LNCaP clone FGC (cell line): ENCODE results near the gene ZNF497.
"Not testable (repeated sequence)": the region's sequence is repeated elsewhere in the genome, so short reads cannot be mapped to it uniquely, and the experiment has no call there.

ENCODE experiments used
- DNase-seq: peaks from one replicate; pipeline ENCODE4 v3.0.0-alpha.2; 2011; ENCODE audit warnings: low read depth
- H3K4me3 ChIP-seq: 2 replicates; pipeline ENCODE4 v1.5.1; 2011; ENCODE audit warnings: mild to moderate bottlenecking, low read depth, low read length, control low read depth
- TF ChIP-seq, protein P1 (sequence below): IDR thresholded peaks from 2 replicates; pipeline ENCODE4 v1.5.1; 2012; ENCODE audit warnings: mild to moderate bottlenecking; ENCODE audit not compliant: control insufficient read depth, insufficient read depth; ENCODE audit errors: extremely low read depth

ZNF497 gene

GRCh38 chr19:58326501-58326913 lies 36.0 kb downstream of the ZNF497 start:
- TF ChIP-seq, protein P1, sequence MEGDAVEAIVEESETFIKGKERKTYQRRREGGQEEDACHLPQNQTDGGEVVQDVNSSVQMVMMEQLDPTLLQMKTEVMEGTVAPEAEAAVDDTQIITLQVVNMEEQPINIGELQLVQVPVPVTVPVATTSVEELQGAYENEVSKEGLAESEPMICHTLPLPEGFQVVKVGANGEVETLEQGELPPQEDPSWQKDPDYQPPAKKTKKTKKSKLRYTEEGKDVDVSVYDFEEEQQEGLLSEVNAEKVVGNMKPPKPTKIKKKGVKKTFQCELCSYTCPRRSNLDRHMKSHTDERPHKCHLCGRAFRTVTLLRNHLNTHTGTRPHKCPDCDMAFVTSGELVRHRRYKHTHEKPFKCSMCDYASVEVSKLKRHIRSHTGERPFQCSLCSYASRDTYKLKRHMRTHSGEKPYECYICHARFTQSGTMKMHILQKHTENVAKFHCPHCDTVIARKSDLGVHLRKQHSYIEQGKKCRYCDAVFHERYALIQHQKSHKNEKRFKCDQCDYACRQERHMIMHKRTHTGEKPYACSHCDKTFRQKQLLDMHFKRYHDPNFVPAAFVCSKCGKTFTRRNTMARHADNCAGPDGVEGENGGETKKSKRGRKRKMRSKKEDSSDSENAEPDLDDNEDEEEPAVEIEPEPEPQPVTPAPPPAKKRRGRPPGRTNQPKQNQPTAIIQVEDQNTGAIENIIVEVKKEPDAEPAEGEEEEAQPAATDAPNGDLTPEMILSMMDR = no peak
- DNase-seq = no peak
- H3K4me3 ChIP-seq = peak overlapping the region; percentile 97

- TF ChIP-seq, protein P1 = no peak
- no peak for DNase-seq
- H3K4me3 ChIP-seq = peak overlapping the region; percentile 97
Measured at GRCh38 chr19:58325311-58326022, 37.1 kb downstream of the ZNF497 start.

GRCh38 chr19:58319241-58319640 lies 43.3 kb downstream of the ZNF497 start:
- DNase-seq = no peak
- TF ChIP-seq, protein P1 = no peak
- no peak overlapping the region for H3K4me3 ChIP-seq

DNA sequence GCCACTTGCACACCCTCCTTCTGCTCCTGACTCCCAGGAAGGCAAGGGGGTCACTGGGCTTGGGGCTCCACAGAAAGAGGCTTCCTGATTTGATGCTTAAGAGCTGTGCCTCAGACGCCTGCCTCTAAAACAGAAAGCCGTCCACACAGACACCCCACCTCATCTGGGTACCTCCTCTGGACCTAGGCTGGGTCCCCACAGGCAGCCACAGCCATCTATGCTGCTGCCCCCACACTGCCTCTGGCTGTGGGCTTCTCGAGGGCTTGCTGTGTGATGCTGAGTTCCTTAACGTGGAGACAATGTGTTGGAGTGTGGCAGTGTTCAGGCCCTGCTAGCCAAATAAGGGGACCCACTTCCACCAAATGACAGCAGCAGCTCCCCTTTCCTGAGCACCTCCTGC lies 44.3 kb downstream of the ZNF497 start:
- TF ChIP-seq, protein P1 = no peak
- DNase-seq = no peak
- no peak overlapping the region for H3K4me3 ChIP-seq

- H3K4me3 ChIP-seq = no peak overlapping the region
- DNase-seq = peak; percentile 32
- TF ChIP-seq, protein P1 = no peak
Measured at GRCh38 chr19:58317476-58318072, 45.0 kb downstream of the ZNF497 start.

GRCh38 chr19:58315580-58315979 lies 47.0 kb downstream of the ZNF497 start:
- TF ChIP-seq, protein P1 = no peak

GRCh38 chr19:58311345-58311865 lies 51.1 kb downstream of the ZNF497 start:
- TF ChIP-seq, protein P1 = no peak
- no peak overlapping the region for H3K4me3 ChIP-seq
- DNase-seq = no peak

More at GRCh38 chr19:58315580-58315979, 47.0 kb downstream of the ZNF497 start:
- no peak overlapping the region for H3K4me3 ChIP-seq
- DNase-seq = no peak

- not testable (repeated sequence) for H3K4me3 ChIP-seq, DNase-seq
Measured at GRCh38 chr19:58310685-58311084, 51.9 kb downstream of the ZNF497 start.
